ENCODE measurements around the gene PCDH15. TPM values are rescaled to one million over a fixed set of nuclear protein-coding genes. Genes with fewer than 3 reads are reported as not detected.

PCDH15 gene
- total RNA-seq, 1 donor from 2014 or later = not detected

DNA sequence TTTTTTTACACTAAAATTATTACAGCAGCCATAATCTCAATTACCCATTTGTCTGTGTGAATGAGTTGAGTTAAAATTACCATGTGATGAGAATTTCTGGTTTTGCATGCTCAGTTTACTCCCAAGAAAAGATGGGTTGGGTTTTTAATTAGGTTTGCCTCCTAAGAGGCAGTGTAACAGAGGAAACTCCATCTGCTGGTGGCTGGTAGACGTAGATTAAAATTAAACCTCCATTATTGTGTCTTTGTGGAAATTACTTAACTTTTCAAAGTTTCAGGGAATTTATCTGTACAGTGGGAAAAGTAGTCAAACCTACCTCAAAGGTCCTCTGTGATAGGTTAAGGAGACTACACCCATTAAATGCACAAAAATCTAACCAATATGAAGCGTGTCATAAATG lies 954.2 kb downstream of the PCDH15 start:
- FAIRE-seq (no peak), DNase-seq (ENCODE audit: low read depth) (no peak)
- no peak overlapping the region for H3K4me3 ChIP-seq (ENCODE audit: low read depth, low read length)
- H3K27me3 ChIP-seq (ENCODE audit: control insufficient read depth, insufficient read depth, low read length) = no peaks in the 10 kb centered on the region
- H3K36me3 ChIP-seq (ENCODE audit: control insufficient read depth, insufficient read depth, low read length) = no peaks in the 10 kb centered on the region
- TF ChIP-seq, protein P1, sequence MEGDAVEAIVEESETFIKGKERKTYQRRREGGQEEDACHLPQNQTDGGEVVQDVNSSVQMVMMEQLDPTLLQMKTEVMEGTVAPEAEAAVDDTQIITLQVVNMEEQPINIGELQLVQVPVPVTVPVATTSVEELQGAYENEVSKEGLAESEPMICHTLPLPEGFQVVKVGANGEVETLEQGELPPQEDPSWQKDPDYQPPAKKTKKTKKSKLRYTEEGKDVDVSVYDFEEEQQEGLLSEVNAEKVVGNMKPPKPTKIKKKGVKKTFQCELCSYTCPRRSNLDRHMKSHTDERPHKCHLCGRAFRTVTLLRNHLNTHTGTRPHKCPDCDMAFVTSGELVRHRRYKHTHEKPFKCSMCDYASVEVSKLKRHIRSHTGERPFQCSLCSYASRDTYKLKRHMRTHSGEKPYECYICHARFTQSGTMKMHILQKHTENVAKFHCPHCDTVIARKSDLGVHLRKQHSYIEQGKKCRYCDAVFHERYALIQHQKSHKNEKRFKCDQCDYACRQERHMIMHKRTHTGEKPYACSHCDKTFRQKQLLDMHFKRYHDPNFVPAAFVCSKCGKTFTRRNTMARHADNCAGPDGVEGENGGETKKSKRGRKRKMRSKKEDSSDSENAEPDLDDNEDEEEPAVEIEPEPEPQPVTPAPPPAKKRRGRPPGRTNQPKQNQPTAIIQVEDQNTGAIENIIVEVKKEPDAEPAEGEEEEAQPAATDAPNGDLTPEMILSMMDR (IDR thresholded peaks at IDR 0.05; ENCODE audit: insufficient read depth, low read length, severe bottlenecking) = peak; percentile 6

DNA sequence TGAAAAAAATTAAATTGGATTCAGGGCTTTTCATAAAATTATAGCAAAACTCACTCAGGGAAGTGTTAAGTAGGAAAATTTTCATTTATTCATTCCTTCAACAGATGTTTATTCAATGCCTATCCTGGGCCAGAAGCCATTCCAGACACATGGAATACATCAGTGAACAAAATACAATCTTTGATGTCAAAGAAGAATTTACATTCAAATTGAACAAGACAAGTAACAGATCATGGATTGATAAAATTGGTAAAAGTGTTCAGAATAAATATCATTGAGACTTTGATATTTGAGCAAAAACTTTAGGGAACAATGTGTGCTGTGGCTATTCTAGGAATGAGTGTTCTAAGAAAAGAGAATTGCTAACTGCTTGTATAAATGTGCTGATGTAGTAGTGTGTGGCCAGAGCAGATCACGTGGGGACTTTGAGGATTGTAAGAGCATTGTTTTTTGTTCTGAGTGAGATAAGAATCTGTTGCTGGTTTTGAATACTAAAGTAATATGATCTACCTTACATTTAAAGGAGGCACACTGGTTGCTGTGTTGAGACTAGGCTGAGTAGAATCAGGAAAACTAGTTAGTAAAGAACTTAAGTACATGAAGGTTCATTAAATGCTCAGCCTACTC lies 957.2 kb downstream of the PCDH15 start:
- FAIRE-seq (no peak), DNase-seq (ENCODE audit: low read depth) (peak; percentile 36)
- Histone ChIP-seq H3K36me3 (ENCODE audit: control insufficient read depth, insufficient read depth, low read length) (no peaks in the 10 kb centered on the region), H3K4me3 (ENCODE audit: low read depth, low read length) (no peak overlapping the region), H3K27me3 (ENCODE audit: control insufficient read depth, insufficient read depth, low read length) (no peaks in the 10 kb centered on the region)
- TF ChIP-seq, protein P1 (IDR thresholded peaks at IDR 0.05; ENCODE audit: insufficient read depth, low read length, severe bottlenecking) = no peak

DNA sequence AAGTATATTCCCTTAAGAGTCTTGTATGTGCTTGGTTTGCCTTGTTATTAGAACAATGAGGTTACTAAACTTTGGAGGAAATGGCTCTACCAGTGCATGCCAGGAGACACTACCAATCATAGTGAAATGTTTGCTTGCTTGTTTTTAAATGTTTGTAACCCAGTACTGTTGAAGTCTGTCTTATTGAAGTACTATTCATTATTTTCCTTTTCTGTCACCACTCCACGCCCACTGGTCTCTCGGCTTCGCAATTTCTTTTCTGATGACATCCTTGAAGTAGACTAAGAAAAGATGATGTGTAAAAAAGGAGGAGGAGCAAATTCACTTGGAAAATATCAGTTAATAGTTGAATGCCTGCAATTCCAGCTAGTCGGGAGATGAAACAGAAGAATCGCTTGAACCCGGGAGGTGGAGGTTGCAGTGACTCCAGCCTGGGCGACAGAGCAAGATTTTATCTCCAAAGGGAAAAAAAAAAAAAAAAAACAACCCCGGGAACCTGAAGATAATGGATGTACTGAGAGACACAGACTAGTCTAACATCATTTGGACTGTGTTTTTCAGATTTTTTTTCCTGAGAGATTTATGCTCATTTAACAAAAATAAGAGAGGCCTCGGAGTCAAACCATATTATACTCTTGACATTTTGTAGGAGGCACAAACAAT lies 959.4 kb downstream of the PCDH15 start:
- no peaks in the 10 kb centered on the region for H3K36me3 ChIP-seq (ENCODE audit: control insufficient read depth, insufficient read depth, low read length)
- H3K4me3 ChIP-seq (ENCODE audit: low read depth, low read length) = no peak overlapping the region
- no peak for FAIRE-seq
- no peak for DNase-seq (ENCODE audit: low read depth)
- TF ChIP-seq, protein P1 (IDR thresholded peaks at IDR 0.05; ENCODE audit: insufficient read depth, low read length, severe bottlenecking) = no peak
- H3K27me3 ChIP-seq (ENCODE audit: control insufficient read depth, insufficient read depth, low read length) = no peaks in the 10 kb centered on the region

DNA sequence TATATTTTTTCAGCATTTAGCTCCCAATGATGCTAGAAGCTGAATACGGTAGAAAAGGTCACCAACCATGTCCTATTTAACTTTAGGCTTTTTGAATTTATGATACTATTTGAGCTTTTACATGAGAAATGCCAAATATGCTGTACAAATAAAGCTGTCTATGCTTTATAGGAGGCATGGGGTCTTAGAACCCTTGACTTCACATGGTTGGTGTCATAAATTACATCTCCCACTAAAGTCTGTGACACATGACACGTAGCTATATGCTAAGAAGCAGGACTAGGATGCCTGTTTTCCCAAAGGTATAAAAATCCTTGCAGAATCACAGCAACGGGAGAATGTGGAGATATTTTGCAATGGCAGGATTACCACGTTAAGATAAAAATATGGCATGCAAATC lies 960.4 kb downstream of the PCDH15 start:
- H3K36me3 ChIP-seq (ENCODE audit: control insufficient read depth, insufficient read depth, low read length) = no peaks in the 10 kb centered on the region
- no peak for DNase-seq (ENCODE audit: low read depth)
- no peak overlapping the region for H3K4me3 ChIP-seq (ENCODE audit: low read depth, low read length)
- FAIRE-seq = no peak
- H3K27me3 ChIP-seq (ENCODE audit: control insufficient read depth, insufficient read depth, low read length) = no peaks in the 10 kb centered on the region
- TF ChIP-seq, protein P1 (IDR thresholded peaks at IDR 0.05; ENCODE audit: insufficient read depth, low read length, severe bottlenecking) = no peak

DNA sequence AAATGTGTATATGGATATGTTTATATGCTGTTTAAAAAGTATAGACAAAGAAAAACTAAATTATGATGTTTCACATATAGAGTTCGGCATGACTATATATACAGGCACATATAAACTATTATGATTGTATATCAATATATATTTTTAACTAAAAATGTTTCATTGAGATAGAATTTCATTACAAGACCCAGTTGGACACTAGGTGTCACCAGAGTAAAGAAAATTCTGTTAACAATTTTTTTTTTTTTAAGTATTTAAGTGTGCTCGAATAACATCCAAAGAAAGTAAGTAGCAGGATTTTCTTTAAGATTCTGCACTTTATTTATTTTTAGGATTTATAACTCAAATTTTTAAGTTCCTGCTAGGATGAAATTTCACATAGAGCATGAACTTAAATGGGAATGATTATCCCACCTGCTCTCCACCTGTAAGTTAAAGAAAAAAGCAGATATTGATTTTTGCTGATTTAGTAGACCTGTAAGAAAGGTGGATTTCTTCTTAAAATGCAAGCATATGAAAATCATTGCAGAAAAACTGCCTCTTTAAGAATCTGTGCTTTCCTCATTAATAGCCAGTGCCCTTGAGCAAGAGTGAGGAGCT lies 961.5 kb downstream of the PCDH15 start:
- FAIRE-seq (no peak), DNase-seq (ENCODE audit: low read depth) (peak; percentile 49)
- Histone ChIP-seq H3K4me3 (ENCODE audit: low read depth, low read length) (no peak overlapping the region), H3K36me3 (ENCODE audit: control insufficient read depth, insufficient read depth, low read length) (no peaks in the 10 kb centered on the region), H3K27me3 (ENCODE audit: control insufficient read depth, insufficient read depth, low read length) (no peaks in the 10 kb centered on the region)
- TF ChIP-seq, protein P1 (IDR thresholded peaks at IDR 0.05; ENCODE audit: insufficient read depth, low read length, severe bottlenecking) = peak; percentile 16
